ENCODE results near the gene DDR2.
"Not testable (repeated sequence)": the region's sequence is repeated elsewhere in the genome, so short reads cannot be mapped to it uniquely, and the experiment has no call there.

The DDR2 gene

GRCh38 chr1:162772571-162773154, 140.4 kb downstream of the DDR2 start:
- ChIA-PET CTCF (no interaction called here), POLR2A (no interaction called here)
- DNase-seq (ENCODE audit: extremely low spot score), result no peak
- TF ChIP-seq TARDBP (IDR thresholded peaks at IDR 0.05), result no peak
- no peak for TF ChIP-seq SP1 (IDR thresholded peaks at IDR 0.05)
- no peak for TF ChIP-seq FOXM1 (IDR thresholded peaks at IDR 0.05; ENCODE audit: borderline replicate concordance)
- no peak for TF ChIP-seq LEF1 (IDR thresholded peaks at IDR 0.05; ENCODE audit: borderline replicate concordance)
- no peak for TF ChIP-seq BHLHE40 (IDR thresholded peaks at IDR 0.05; ENCODE audit: borderline replicate concordance)
- TF ChIP-seq FOXK2 (IDR thresholded peaks at IDR 0.05), result no peak
- TF ChIP-seq CTBP1 (IDR thresholded peaks at IDR 0.05; ENCODE audit: borderline replicate concordance), result no peak
- no peak for TF ChIP-seq ZNF384 (IDR thresholded peaks at IDR 0.05)
- no peak for TF ChIP-seq SUZ12 (IDR thresholded peaks at IDR 0.05)
- TF ChIP-seq HDGF (IDR thresholded peaks at IDR 0.05; ENCODE audit: borderline replicate concordance), result no peak
- no peak for TF ChIP-seq FOXA1 (IDR thresholded peaks at IDR 0.05)
- no peak for TF ChIP-seq L3MBTL2 (conservative IDR thresholded peaks at IDR 0.05)
- no peak for TF ChIP-seq ELF4 (IDR thresholded peaks at IDR 0.05)
- TF ChIP-seq, protein P1, sequence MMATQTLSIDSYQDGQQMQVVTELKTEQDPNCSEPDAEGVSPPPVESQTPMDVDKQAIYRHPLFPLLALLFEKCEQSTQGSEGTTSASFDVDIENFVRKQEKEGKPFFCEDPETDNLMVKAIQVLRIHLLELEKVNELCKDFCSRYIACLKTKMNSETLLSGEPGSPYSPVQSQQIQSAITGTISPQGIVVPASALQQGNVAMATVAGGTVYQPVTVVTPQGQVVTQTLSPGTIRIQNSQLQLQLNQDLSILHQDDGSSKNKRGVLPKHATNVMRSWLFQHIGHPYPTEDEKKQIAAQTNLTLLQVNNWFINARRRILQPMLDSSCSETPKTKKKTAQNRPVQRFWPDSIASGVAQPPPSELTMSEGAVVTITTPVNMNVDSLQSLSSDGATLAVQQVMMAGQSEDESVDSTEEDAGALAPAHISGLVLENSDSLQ (IDR thresholded peaks at IDR 0.05), result no peak

DNA sequence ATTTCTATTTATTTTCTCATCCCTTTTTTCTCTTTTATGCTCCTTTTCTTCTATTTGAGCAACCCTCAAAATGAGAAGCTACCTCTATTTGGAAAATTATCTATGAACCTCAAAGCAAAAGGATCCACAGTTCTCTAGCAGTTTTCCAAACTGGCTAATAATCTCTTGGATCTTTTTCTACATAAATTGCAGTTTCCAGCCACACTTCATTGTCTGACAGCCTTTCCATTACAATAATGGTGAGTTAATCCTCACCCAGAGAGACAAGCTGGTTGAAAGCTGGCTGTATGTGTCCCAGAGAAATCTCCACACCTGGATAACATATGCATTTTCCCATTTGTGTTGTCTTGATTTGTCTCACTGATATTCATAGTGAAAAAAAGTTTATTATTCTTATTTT, 141.7 kb downstream of the DDR2 start:
- POLR2A ChIA-PET, result no interaction called here
- TF ChIP-seq HDGF (IDR thresholded peaks at IDR 0.05; ENCODE audit: borderline replicate concordance) (no peak), SP1 (IDR thresholded peaks at IDR 0.05) (no peak), NFRKB (IDR thresholded peaks at IDR 0.05) (no peak)
- CTCF ChIA-PET, result no interaction called here
- DNase-seq (ENCODE audit: extremely low spot score), result no peak

DNA sequence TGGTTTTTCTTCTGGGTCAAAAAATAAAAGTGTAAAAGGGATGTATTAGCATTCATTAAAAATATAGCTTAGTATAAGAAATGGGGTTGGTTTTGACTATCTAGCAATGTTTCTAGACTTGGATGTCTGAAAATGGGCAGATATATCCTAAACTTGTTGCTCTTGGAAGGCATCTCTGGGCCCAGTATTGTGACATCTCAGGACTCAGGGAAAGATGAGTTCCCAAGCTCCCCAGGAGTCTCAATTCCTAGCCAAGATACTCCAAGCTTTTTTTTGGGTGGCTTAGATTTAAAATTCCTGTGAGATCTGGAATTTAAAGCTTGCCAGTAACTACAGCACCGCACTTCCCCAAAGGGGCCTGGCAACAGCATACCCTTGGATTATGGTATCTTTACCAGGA, 146.8 kb downstream of the DDR2 start:
- POLR2A ChIA-PET, result no interaction called here
- DNase-seq (ENCODE audit: extremely low spot score), result no peak
- CTCF ChIA-PET, result no interaction called here
- no peak for TF ChIP-seq LEF1 (IDR thresholded peaks at IDR 0.05; ENCODE audit: borderline replicate concordance)
- no peak for TF ChIP-seq SUZ12 (IDR thresholded peaks at IDR 0.05)
- TF ChIP-seq FOXM1 (IDR thresholded peaks at IDR 0.05; ENCODE audit: borderline replicate concordance), result no peak
- TF ChIP-seq ELF4 (IDR thresholded peaks at IDR 0.05), result no peak
- TF ChIP-seq, protein P1 (IDR thresholded peaks at IDR 0.05), result no peak
- TF ChIP-seq L3MBTL2 (conservative IDR thresholded peaks at IDR 0.05), result no peak
- no peak for TF ChIP-seq FOXK2 (IDR thresholded peaks at IDR 0.05)
- no peak for TF ChIP-seq SP1 (IDR thresholded peaks at IDR 0.05)
- no peak for TF ChIP-seq ARNT (IDR thresholded peaks at IDR 0.05)
- no peak for TF ChIP-seq FOXA1 (IDR thresholded peaks at IDR 0.05)
- TF ChIP-seq NFRKB (IDR thresholded peaks at IDR 0.05), result no peak
- no peak for TF ChIP-seq CTBP1 (IDR thresholded peaks at IDR 0.05; ENCODE audit: borderline replicate concordance)
- no peak for TF ChIP-seq BHLHE40 (IDR thresholded peaks at IDR 0.05; ENCODE audit: borderline replicate concordance)

- ChIA-PET CTCF (no interaction called here), POLR2A (no interaction called here)
- TF ChIP-seq SP1 (IDR thresholded peaks at IDR 0.05) (no peak), FOXM1 (IDR thresholded peaks at IDR 0.05; ENCODE audit: borderline replicate concordance) (no peak), BHLHE40 (IDR thresholded peaks at IDR 0.05; ENCODE audit: borderline replicate concordance) (no peak), ELF4 (IDR thresholded peaks at IDR 0.05) (no peak), NFRKB (IDR thresholded peaks at IDR 0.05) (no peak), CTBP1 (IDR thresholded peaks at IDR 0.05; ENCODE audit: borderline replicate concordance) (no peak), FOXA1 (IDR thresholded peaks at IDR 0.05) (no peak), FOXK2 (IDR thresholded peaks at IDR 0.05) (no peak), ARNT (IDR thresholded peaks at IDR 0.05) (no peak), HDGF (IDR thresholded peaks at IDR 0.05; ENCODE audit: borderline replicate concordance) (no peak)
- TF ChIP-seq, protein P1 (IDR thresholded peaks at IDR 0.05), result no peak
- no peak for DNase-seq (ENCODE audit: extremely low spot score)
Observed at GRCh38 chr1:162782671-162783070, 150.4 kb downstream of the DDR2 start.

GRCh38 chr1:162784926-162785325, 152.7 kb downstream of the DDR2 start:
- POLR2A ChIA-PET; DNase-seq (ENCODE audit: extremely low spot score); CTCF ChIA-PET: not testable (repeated sequence)

DNA sequence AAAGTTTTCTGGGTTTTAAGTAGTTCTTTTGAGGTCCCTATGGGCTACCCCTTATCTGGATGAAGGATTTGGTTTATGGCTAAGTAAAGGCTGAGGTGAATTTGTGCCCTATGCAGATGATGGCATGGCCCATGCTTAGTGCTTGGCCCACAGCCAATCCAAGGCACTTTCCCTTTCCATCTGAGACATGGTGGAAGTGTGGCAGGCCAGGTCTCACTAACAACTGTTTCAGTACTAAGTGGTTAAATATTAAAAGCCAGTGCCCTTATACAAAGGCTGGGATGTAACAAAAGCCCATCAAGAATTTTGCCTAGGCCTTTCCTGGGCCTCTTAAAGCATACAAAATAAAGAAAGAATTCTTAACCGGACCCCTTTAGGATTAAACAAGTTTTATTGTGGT, 156.5 kb downstream of the DDR2 start:
- DNase-seq (ENCODE audit: extremely low spot score); POLR2A ChIA-PET; CTCF ChIA-PET: not testable (repeated sequence)

- peak; percentile 51 for DNase-seq (ENCODE audit: extremely low spot score)
- TF ChIP-seq, protein P1 (IDR thresholded peaks at IDR 0.05), result peak; percentile 77
- POLR2A ChIA-PET, CTCF ChIA-PET: not testable (repeated sequence)
Observed at GRCh38 chr1:162790303-162790984, 158.2 kb downstream of the DDR2 start, which contains the start of gene HSD17B7. Gene HSD17B7 (plus strand): TSS chr1:162790702. CDS start chr1:162790801, 99 bp downstream.

- DNase-seq (ENCODE audit: extremely low spot score); POLR2A ChIA-PET; CTCF ChIA-PET: not testable (repeated sequence)
Observed at GRCh38 chr1:162790985-162791357, 158.7 kb downstream of the DDR2 start.

GRCh38 chr1:162794284-162794683, 162.0 kb downstream of the DDR2 start:
- POLR2A ChIA-PET; CTCF ChIA-PET; DNase-seq (ENCODE audit: extremely low spot score): not testable (repeated sequence)

- DNase-seq (ENCODE audit: extremely low spot score); CTCF ChIA-PET; POLR2A ChIA-PET: not testable (repeated sequence)
Observed at GRCh38 chr1:162796617-162797279, 164.5 kb downstream of the DDR2 start.

Data from HEK293T (cell line).